ENCODE measurements around the gene MAB21L2. TPM values are rescaled to one million over a fixed set of nuclear protein-coding genes. Genes with fewer than 3 reads are reported as not detected.

MAB21L2 gene
- total and polyA plus RNA-seq, 4 donors, result 0.01 to 0.09 (median 0.04) TPM; not detected in 1

DNA sequence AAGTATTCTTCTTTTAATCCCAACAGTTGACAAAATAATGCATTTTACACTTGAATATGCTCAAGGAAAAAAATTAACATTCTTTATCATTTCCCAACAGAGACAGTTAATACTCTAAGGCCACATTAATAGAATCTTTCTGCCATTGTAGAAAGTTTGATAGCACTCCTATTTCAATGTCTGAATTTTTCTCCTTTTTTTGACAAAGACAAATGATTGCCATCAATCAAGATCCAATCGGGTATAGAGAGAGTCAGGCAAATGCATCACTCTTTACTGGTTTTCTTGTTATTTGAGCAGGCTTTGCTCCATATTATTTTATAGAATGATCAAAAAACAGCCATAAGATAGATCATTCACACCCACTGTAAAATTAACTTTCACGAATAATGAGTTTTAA lies 46.1 kb downstream of the MAB21L2 start:
- H3K27ac ChIP-seq (ENCODE audit: low read depth in 1 of 2, low read length in 1 of 2), result no peak overlapping the region
- DNase-seq (no peak), ATAC-seq (ENCODE audit: insufficient read depth, low FRiP score) (no peak)
- TF ChIP-seq, protein P1, sequence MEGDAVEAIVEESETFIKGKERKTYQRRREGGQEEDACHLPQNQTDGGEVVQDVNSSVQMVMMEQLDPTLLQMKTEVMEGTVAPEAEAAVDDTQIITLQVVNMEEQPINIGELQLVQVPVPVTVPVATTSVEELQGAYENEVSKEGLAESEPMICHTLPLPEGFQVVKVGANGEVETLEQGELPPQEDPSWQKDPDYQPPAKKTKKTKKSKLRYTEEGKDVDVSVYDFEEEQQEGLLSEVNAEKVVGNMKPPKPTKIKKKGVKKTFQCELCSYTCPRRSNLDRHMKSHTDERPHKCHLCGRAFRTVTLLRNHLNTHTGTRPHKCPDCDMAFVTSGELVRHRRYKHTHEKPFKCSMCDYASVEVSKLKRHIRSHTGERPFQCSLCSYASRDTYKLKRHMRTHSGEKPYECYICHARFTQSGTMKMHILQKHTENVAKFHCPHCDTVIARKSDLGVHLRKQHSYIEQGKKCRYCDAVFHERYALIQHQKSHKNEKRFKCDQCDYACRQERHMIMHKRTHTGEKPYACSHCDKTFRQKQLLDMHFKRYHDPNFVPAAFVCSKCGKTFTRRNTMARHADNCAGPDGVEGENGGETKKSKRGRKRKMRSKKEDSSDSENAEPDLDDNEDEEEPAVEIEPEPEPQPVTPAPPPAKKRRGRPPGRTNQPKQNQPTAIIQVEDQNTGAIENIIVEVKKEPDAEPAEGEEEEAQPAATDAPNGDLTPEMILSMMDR (IDR thresholded peaks at IDR 0.05; ENCODE audit: control extremely low read depth, extremely low read depth), result no peak
- H3K9me3 ChIP-seq (ENCODE audit: control insufficient read depth in 4 of 4, insufficient read depth in 3 of 4, low read length in 3 of 4), result no peaks in the 10 kb centered on the region
- H3K4me1 ChIP-seq (ENCODE audit: control insufficient read depth in 5 of 5, insufficient read depth in 5 of 5, low read length in 5 of 5), result no peaks in the 10 kb centered on the region
- H3K4me3 ChIP-seq, result no peak overlapping the region
- H3K36me3 ChIP-seq (ENCODE audit: control insufficient read depth in 4 of 4, insufficient read depth in 4 of 4, low read length in 4 of 4), result no peaks in the 10 kb centered on the region
- WGBS, 2 donors, result 93 to 94% methylated on average over 2 of the region's 2 CpGs
- no peaks in the 10 kb centered on the region for H3K27me3 ChIP-seq (ENCODE audit: control insufficient read depth in 3 of 3, insufficient read depth in 3 of 3, low read length in 2 of 3)
- H3K9ac ChIP-seq (ENCODE audit: insufficient read depth in 1 of 2, low read length in 2 of 2), result no peak overlapping the region

- Histone ChIP-seq H3K36me3 (ENCODE audit: control insufficient read depth in 4 of 4, insufficient read depth in 4 of 4, low read length in 4 of 4) (no peaks in the 10 kb centered on the region), H3K27ac (ENCODE audit: low read depth in 1 of 2, low read length in 1 of 2) (no peak overlapping the region), H3K4me1 (ENCODE audit: control insufficient read depth in 5 of 5, insufficient read depth in 5 of 5, low read length in 5 of 5) (no peaks in the 10 kb centered on the region), H3K9me3 (ENCODE audit: control insufficient read depth in 4 of 4, insufficient read depth in 3 of 4, low read length in 3 of 4) (no peaks in the 10 kb centered on the region), H3K27me3 (ENCODE audit: control insufficient read depth in 3 of 3, insufficient read depth in 3 of 3, low read length in 2 of 3) (no peaks in the 10 kb centered on the region), H3K4me3 (no peak overlapping the region), H3K9ac (ENCODE audit: insufficient read depth in 1 of 2, low read length in 2 of 2) (no peak overlapping the region)
- TF ChIP-seq, protein P1 (IDR thresholded peaks at IDR 0.05; ENCODE audit: control extremely low read depth, extremely low read depth), result no peak
- DNase-seq (no peak), ATAC-seq (ENCODE audit: insufficient read depth, low FRiP score) (no peak)
Measured at GRCh38 chr4:150632639-150633038, 50.7 kb downstream of the MAB21L2 start.

Measured in lung (tissue), 12 donors.